ENCODE results near the gene PCBP3. TPM values are rescaled to one million over a fixed set of nuclear protein-coding genes. Genes with fewer than 3 reads are reported as not detected.

Gene PCBP3
- total RNA-seq, 1 donor from 2014 or later = 2.5 TPM

DNA sequence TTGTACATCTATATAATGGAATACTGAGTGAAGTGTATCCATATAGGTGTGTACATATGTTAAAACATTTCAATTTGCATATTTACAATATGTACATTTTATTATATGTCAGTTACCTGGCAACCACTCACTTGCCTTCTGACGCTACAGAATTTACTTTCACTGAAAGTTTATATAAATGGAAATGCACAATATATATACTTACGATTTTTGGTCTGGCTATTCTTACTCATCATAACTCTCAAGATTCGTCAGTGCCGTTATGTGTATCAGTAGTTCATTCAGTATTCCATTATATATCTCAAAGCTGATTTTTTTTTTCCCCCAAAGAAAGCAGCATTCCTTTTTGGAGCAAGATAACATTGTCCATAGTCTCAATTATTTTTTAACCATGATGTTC is 138.2 kb downstream of the PCBP3 start:
- Mint-ChIP-seq H3K27me3 (ENCODE audit: unreplicated experiment) (peaks cover 3% of the 10 kb centered on the region), H3K9me3 (ENCODE audit: unreplicated experiment) (peaks cover 4% of the 10 kb centered on the region), H3K27ac (ENCODE audit: unreplicated experiment) (no peak overlapping the region), H3K4me1 (ENCODE audit: unreplicated experiment) (no peaks in the 10 kb centered on the region), H3K4me3 (ENCODE audit: unreplicated experiment) (no peak overlapping the region), H3K36me3 (ENCODE audit: low read depth, unreplicated experiment) (peaks cover 5% of the 10 kb centered on the region)
- DNase-seq (ENCODE audit: low spot score) = no peak
- TF ChIP-seq, protein P1, sequence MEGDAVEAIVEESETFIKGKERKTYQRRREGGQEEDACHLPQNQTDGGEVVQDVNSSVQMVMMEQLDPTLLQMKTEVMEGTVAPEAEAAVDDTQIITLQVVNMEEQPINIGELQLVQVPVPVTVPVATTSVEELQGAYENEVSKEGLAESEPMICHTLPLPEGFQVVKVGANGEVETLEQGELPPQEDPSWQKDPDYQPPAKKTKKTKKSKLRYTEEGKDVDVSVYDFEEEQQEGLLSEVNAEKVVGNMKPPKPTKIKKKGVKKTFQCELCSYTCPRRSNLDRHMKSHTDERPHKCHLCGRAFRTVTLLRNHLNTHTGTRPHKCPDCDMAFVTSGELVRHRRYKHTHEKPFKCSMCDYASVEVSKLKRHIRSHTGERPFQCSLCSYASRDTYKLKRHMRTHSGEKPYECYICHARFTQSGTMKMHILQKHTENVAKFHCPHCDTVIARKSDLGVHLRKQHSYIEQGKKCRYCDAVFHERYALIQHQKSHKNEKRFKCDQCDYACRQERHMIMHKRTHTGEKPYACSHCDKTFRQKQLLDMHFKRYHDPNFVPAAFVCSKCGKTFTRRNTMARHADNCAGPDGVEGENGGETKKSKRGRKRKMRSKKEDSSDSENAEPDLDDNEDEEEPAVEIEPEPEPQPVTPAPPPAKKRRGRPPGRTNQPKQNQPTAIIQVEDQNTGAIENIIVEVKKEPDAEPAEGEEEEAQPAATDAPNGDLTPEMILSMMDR (IDR thresholded peaks at IDR 0.05; ENCODE audit: unreplicated experiment) = no peak

DNA sequence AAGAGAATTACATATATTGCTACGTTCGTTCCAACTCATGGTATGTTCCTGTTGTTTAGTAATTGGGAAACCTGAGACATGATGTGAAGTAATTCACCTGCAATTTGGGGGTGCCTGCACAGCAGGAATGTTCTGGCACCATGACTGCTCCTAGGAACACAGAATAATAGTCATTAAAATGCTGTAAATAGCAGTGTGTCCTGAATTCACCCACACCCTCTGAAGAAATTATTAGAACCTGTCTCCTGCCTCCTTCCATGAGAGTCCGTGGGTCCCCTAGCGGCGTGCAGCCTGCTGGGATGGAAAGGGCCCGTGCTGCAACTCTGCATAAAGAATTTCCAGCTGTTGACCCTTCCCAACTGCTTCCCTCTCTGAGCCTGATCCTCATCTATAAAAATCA is 143.1 kb downstream of the PCBP3 start:
- peaks cover 8% of the 10 kb centered on the region for H3K36me3 Mint-ChIP-seq (ENCODE audit: low read depth, unreplicated experiment)
- no peaks in the 10 kb centered on the region for H3K4me1 Mint-ChIP-seq (ENCODE audit: unreplicated experiment)
- peaks cover 3% of the 10 kb centered on the region for H3K27me3 Mint-ChIP-seq (ENCODE audit: unreplicated experiment)
- TF ChIP-seq, protein P1 (IDR thresholded peaks at IDR 0.05; ENCODE audit: unreplicated experiment) = no peak
- DNase-seq (ENCODE audit: low spot score) = no peak
- H3K4me3 Mint-ChIP-seq (ENCODE audit: unreplicated experiment) = no peak overlapping the region
- H3K9me3 Mint-ChIP-seq (ENCODE audit: unreplicated experiment) = no peaks in the 10 kb centered on the region
- no peak overlapping the region for H3K27ac Mint-ChIP-seq (ENCODE audit: unreplicated experiment)

DNA sequence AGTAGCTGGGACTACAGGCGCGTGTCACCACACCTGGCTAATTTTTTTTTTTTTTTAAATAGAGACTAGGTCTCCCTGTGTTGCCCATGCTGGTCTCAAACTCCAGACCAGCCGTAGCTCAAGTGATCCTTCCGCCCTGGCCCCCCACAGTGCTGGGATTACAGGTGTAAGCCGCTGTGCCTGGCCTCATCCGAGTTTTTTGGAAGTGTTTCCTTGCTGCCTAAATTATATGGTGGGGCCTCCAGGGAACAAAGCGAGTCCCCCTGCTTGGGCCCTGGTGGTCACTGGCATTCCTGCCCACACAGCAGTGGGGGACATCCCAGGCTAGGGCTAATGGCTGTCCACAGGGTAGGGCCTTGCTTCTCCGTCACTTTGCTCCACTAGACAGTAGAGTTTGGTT is 143.8 kb downstream of the PCBP3 start:
- Mint-ChIP-seq H3K9me3 (ENCODE audit: unreplicated experiment) (no peaks in the 10 kb centered on the region), H3K4me1 (ENCODE audit: unreplicated experiment) (no peaks in the 10 kb centered on the region), H3K4me3 (ENCODE audit: unreplicated experiment) (no peak overlapping the region), H3K36me3 (ENCODE audit: low read depth, unreplicated experiment) (peaks cover 8% of the 10 kb centered on the region), H3K27me3 (ENCODE audit: unreplicated experiment) (peaks cover 3% of the 10 kb centered on the region), H3K27ac (ENCODE audit: unreplicated experiment) (no peak overlapping the region)
- TF ChIP-seq, protein P1 (IDR thresholded peaks at IDR 0.05; ENCODE audit: unreplicated experiment) = no peak
- no peak for DNase-seq (ENCODE audit: low spot score)

DNA sequence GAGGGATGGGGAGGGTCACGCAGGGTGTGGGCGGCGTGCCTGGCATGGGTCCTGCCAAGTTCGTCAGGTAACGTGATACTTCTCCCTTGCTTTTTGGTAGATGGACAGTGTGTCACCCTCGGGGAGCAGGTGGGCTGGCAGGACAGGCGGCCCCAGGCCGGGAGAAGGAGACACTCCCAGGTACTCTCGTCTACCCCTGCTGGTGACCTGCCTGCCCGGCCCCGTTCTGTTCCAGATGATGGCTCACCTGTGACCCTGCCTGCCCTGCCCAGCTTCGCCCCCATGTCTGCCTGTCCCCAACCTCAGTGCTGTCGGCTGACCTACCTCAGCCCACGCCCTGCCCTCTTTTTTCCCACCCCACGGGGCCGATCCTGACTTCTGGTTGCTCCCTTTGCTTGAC is 144.7 kb downstream of the PCBP3 start:
- Mint-ChIP-seq H3K27ac (ENCODE audit: unreplicated experiment) (no peak overlapping the region), H3K36me3 (ENCODE audit: low read depth, unreplicated experiment) (peaks cover 8% of the 10 kb centered on the region), H3K4me3 (ENCODE audit: unreplicated experiment) (no peak overlapping the region), H3K27me3 (ENCODE audit: unreplicated experiment) (peaks cover 3% of the 10 kb centered on the region), H3K4me1 (ENCODE audit: unreplicated experiment) (no peaks in the 10 kb centered on the region), H3K9me3 (ENCODE audit: unreplicated experiment) (no peaks in the 10 kb centered on the region)
- no peak for DNase-seq (ENCODE audit: low spot score)
- TF ChIP-seq, protein P1 (IDR thresholded peaks at IDR 0.05; ENCODE audit: unreplicated experiment) = no peak

DNA sequence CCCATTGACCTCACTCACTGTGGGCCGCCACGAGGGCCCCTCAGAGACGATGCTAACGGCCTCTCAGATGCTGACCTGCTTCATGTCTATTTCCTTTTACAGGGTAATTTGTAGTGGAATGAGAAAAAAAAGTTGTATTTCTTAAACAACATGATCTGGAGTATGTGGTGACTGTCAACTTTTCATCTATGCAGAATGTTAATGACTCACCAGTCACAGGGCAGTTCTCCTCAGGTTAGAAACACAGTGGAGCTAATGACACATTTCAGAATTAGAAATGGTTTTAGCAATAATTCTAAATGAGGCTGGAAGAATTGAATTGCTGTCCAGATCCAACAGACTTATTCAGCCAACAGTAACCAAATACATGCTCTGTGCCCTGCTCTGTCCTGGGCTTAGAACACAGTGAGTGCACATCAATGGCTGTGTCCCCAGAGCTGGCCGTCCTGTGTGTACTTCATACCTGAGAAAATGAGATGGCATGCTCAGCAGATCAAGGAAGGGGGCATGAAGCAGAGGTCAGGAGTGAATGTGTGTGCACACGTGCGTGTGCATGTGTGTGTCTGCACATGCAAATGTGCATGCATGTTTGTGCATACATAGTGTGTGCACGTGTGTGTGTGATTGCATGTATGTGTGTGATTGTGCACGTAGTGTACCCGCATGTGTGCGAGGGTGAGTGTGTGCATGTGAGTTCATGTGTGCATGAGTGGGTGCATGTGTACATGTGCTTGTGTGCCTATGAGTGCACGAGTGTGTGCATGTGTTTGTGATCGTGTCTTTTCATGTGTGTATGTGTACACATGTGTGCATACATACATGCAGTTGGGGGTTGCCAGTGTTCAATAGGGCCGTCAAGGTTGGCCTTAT is 145.3 kb downstream of the PCBP3 start:
- Mint-ChIP-seq H3K4me3 (ENCODE audit: unreplicated experiment) (no peak overlapping the region), H3K27me3 (ENCODE audit: unreplicated experiment) (peaks cover 3% of the 10 kb centered on the region), H3K4me1 (ENCODE audit: unreplicated experiment) (no peaks in the 10 kb centered on the region), H3K9me3 (ENCODE audit: unreplicated experiment) (no peaks in the 10 kb centered on the region), H3K36me3 (ENCODE audit: low read depth, unreplicated experiment) (peaks cover 8% of the 10 kb centered on the region), H3K27ac (ENCODE audit: unreplicated experiment) (no peak overlapping the region)
- TF ChIP-seq, protein P1 (IDR thresholded peaks at IDR 0.05; ENCODE audit: unreplicated experiment) = no peak
- no peak for DNase-seq (ENCODE audit: low spot score)
